Measurements from ENCODE around the gene SLC35E1.

SLC35E1 gene

GRCh38 chr19:16572332-16573211 is at the start of gene SLC35E1:
TSS of gene SLC35E1 (minus strand) at chr19:16572415. CDS start at chr19:16572364, 51 bp downstream.
- peak; percentile 93 for DNase-seq

- DNase-seq: no peak
These were observed 49.1 kb upstream of the SLC35E1 start for GRCh38 chr19:16621165-16621800.

DNA sequence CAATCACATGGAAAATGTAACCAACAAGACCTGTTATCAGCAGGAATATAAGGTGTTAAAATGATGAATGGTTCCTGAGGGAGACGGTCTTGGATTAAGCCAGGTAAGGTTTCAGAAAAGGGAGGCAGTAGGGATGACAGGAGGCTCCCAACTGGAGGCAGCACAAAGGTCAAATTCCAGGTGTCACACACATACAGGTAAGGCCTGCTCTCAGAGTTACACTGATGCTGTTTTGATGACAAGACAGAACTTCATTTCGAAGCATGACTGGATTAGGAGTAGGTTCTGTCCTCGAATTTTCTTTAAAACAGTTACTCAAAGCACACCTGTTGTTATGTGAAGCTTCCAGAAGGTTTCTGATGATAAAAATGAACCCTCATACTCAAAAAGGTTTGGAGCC is 48.4 kb upstream of the SLC35E1 start:
- DNase-seq: no peak

DNA sequence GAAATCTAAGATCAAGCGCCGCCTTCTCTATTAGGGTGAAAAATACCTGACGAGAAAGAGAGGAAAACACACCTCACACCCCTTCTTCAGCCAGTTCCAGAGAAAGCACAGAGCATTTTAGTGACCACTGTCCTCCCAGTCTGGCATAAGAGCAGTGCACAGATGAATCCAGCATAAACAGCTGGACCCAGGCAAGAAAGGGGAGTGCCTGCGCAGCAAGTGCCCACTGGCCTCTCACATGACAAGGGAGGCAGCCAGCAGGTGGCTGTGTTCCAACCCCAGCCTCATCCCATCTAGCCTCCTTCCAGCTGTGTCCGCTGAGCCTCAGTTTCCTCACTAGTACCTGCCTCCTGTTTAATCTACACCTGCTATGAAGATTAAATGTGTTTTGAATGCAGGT is 47.8 kb upstream of the SLC35E1 start:
- no peak for DNase-seq

- DNase-seq: no peak
These were observed 47.2 kb upstream of the SLC35E1 start for GRCh38 chr19:16619457-16619856.

GRCh38 chr19:16618248-16618647 is 46.0 kb upstream of the SLC35E1 start:
- DNase-seq: no peak

GRCh38 chr19:16615808-16616207 is 43.6 kb upstream of the SLC35E1 start:
- no peak for DNase-seq

DNA sequence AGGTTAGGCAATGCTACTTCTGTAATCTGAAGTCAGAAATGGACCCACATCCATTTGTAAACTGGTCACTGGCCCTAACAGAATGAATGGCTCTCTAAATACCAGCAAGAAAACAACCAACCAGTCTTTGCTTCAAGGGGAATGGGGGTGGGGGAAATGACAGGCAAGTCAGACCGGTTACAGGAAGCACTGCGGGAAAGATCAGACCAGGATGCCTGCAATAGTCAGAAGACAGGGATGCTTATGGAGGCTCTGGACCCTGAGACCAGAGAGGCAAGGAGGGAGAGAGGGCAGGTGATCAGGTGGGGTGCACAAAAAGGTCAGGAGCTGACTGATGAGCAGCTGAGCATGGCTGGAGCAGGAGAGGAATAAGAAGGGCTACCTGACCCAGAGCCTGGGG is 42.7 kb upstream of the SLC35E1 start:
- DNase-seq: no peak

GRCh38 chr19:16613841-16614240 is 41.6 kb upstream of the SLC35E1 start:
- DNase-seq: no peak

DNA sequence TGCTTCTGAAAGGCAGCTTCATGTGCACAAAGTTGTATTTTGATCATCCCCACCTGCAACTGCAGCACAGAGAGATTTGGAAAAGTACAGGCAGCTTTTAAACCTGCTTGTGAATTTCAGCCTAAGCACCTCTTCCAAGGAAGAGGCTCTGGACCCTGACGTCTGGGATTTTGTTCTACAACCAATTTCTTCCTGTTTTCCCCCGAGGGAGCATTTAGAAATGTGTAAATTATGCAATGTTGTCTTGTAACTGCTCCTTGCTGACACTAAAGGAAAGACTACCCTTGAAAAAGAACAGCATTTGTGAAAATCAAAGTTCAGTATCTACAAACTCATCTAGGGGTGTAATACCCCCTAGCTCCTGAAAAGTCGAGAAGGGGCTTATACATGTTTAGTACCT is 40.4 kb upstream of the SLC35E1 start:
- DNase-seq: no peak

- DNase-seq: no peak
These were observed 38.9 kb upstream of the SLC35E1 start for GRCh38 chr19:16611121-16611520.

DNA sequence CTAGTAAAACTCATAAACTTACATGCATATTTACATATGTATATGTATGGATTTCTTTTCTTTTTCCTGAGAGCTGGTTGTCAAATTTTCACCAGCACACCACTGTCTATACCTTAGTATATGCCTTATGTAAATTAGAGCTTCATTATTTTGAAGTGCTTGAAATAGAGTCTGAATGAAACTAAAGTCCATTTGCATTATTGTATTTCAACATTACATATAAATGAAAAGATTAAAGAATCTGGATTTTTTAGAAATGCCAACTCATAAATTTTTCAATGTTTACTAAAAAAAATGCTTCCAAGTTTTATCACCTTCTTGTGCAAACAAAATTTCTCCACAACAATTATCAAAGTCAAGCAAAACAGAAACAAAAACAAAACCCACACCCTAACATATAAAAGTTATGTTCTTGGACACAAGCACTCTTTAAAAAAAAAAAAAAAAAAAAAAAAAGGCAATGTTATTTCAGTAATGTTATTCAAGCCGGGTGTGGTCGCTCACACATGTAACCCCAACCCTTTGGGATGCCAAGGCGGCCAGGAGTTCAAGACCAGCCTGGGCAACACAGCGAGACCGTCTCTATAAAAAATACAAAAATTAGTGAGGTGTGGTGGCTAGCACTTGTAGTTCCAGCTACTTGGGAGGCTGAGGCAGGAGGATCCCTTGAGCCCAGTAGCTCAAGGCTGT is 37.4 kb upstream of the SLC35E1 start:
- DNase-seq: no peak

DNA sequence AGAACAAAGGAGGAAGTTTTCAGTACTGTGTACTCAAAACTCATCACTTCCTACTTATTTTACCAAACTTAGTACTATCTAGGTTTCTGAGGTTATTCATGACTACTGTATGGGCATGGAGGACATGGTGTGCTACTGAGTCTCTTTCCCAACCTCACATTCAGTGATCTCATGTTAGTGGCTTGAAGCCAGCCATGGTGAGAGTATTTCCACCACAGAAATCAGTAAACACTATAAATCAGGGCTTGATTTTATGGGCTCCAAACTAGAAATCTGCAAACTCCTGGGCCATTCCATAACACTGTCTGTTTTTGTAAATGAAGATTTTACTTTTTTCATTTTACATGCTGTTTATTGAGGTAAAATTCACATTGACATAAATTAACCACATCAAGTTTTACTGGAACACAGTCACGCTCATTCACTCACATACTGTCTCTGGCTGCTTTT is 36.1 kb upstream of the SLC35E1 start:
- no peak for DNase-seq

DNA sequence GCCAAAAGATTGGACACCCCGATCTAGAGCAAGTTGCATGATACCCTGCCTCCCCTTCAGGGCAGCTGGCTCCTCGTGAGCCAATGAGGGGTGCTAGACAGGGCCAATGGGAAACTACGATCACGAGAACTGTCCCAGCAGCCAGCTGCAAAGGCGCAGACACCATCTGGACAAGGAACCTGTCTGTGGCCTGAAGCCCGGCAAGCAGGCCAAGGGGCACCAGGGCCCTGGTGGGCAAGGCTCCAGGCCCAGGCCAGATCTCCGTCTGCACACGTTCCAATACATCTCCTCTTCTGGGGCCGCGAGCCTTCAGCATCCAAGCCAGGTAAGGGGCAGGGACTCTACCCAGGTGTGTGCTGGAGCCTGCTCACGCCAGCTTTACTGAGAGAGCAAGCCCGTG is 35.6 kb upstream of the SLC35E1 start:
- DNase-seq: no peak

GRCh38 chr19:16605553-16605994 is 33.4 kb upstream of the SLC35E1 start:
- DNase-seq: no peak

DNA sequence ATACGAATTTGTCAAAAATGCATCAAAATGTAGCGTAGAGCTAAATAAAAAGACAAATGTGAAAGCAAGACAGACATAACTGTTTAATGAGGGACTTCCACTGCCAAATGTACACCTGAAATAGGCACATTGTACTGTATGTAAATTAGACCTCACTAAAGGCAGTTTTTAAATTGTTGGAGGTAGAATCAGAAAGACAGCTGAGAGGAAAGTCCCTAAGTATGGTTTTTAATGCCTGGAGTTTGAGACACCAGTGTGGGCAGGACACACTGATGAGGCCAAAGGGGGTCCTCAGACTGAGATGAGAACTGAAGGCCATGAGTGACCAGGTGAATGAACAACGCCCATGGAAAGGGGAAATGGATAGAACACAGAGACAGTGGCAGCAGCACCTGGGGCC is 32.9 kb upstream of the SLC35E1 start:
- no peak for DNase-seq

- DNase-seq: no peak
These were observed 32.4 kb upstream of the SLC35E1 start for GRCh38 chr19:16604615-16605014.

DNA sequence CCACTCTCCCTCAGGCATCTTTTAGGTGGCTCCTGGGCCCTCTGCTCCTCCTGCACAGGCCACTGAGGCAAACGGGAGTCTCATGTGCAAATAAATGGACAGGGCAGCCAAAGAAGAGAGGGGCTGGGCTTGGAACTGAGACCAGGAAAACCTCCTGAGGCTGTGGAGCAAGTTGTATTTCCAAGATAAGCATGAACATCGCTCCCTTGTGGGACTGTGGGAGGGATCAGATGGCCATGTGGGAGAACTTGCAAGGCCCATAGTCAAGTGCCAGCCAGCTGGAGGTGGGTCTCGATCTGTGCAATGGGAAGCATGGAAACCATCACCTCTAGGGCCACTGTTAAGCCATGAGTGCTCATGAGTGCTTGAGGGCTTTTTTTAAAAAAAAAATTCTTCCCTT is 30.9 kb upstream of the SLC35E1 start:
- DNase-seq: no peak

DNA sequence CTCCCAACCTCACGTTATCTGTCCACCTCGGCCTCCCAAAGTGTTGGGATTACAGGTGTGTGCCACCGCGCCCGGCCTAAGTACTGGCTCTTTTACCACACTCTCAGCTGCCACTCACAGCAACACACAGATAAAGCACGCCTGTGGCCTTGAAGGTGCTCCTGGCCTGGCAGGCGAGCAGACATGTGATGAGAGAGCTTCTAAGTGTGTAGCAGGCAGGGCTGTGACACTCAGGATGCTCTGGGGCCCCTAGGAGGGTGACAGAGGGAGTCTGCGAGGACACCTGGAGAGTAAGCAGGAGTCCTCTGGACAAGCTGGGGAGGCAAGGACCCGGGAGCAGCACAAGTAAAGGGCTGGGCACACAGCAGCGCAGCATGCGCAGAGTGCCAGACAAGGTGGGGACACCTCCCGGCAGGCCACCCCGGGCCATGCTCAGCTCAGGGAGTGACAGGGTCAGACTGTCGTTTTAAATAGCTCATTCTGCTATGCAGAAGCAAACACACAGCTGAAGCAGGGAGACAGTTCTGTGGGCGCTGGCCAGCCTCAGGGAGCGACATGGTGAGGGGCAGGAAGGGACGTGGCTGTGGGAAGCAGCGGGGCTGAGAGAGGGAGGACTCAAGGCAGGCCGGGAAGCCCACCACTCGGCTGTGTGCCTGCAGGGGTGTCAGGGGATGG is 29.3 kb upstream of the SLC35E1 start:
- no peak for DNase-seq

GRCh38 chr19:16600824-16601223 is 28.6 kb upstream of the SLC35E1 start:
- DNase-seq: no peak

DNA sequence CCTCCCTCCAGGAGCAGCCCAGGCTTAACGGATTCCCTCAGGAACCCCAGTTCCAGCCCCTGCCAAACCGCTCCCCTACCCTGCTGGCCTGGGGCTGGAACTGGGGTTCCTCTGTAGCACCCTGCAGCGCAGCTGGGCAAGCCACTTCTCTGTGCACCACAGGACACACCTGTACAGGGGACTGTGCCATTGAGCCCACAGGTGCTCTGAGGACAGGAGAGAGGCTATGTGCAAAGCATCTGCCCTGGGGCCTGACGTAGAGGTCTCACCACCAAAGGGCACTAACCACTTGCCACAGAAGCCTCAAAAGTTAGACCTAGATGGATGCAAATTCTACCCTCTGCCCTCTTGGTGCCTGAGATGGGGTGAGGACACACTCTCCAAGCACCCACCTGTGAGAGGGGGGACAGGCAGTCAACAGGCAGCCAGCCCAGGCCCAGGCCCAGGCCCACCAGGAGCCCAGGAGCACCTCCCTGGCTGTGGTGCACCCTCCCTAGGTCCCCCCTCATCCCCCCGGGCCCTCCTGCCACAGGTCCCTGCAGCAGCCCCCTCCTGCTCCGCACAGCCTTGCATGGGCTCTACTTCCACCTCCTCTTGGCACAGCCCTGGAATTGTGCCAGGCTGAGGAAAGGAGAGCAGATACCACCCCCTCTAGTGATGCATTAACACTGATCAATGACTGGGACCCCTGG is 27.6 kb upstream of the SLC35E1 start:
- DNase-seq: no peak

GRCh38 chr19:16598848-16599247 is 26.6 kb upstream of the SLC35E1 start:
- no peak for DNase-seq
